ENCODE measurements around the gene SLC35E4.

SLC35E4 gene

GRCh38 chr22:30650508-30651116 is 15.0 kb downstream of the SLC35E4 start:
- H3K4me2 ChIP-seq (ENCODE audit: insufficient read depth, low read length), result no peak overlapping the region
- H3K4me1 ChIP-seq (ENCODE audit: insufficient read depth, low read length), result no peaks in the 10 kb centered on the region
- DNase-seq (no peak), ATAC-seq (ENCODE audit: insufficient read depth, low read depth) (no peak)
- no peak overlapping the region for H3K27ac ChIP-seq (ENCODE audit: low read length)
- TF ChIP-seq, protein P1, sequence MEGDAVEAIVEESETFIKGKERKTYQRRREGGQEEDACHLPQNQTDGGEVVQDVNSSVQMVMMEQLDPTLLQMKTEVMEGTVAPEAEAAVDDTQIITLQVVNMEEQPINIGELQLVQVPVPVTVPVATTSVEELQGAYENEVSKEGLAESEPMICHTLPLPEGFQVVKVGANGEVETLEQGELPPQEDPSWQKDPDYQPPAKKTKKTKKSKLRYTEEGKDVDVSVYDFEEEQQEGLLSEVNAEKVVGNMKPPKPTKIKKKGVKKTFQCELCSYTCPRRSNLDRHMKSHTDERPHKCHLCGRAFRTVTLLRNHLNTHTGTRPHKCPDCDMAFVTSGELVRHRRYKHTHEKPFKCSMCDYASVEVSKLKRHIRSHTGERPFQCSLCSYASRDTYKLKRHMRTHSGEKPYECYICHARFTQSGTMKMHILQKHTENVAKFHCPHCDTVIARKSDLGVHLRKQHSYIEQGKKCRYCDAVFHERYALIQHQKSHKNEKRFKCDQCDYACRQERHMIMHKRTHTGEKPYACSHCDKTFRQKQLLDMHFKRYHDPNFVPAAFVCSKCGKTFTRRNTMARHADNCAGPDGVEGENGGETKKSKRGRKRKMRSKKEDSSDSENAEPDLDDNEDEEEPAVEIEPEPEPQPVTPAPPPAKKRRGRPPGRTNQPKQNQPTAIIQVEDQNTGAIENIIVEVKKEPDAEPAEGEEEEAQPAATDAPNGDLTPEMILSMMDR (IDR thresholded peaks at IDR 0.05; ENCODE audit: borderline replicate concordance, extremely low read depth, low read length, poor library complexity, severe bottlenecking), result no peak
- no peak for TF ChIP-seq EZH2 (IDR thresholded peaks at IDR 0.05; ENCODE audit: borderline replicate concordance, low read depth, low read length, severe bottlenecking)
- no peaks in the 10 kb centered on the region for H3K27me3 ChIP-seq (ENCODE audit: insufficient read depth, low read length, poor library complexity)
- no peak overlapping the region for H3K9ac ChIP-seq (ENCODE audit: low read depth, low read length)
- H4K20me1 ChIP-seq (ENCODE audit: insufficient read depth, low read length), result no peaks in the 10 kb centered on the region
- H3K4me3 ChIP-seq (ENCODE audit: low read depth in 1 of 2, low read length in 2 of 2), result no peak overlapping the region
- no peaks in the 10 kb centered on the region for H3K9me3 ChIP-seq (ENCODE audit: insufficient read depth, low read length, severe bottlenecking)
- no peaks in the 10 kb centered on the region for H3K79me2 ChIP-seq (ENCODE audit: insufficient read depth, low read length)
- no peaks in the 10 kb centered on the region for H3K36me3 ChIP-seq (ENCODE audit: insufficient read depth, low read length)
- H2AFZ ChIP-seq (ENCODE audit: low read depth, low read length), result no peak overlapping the region

DNA sequence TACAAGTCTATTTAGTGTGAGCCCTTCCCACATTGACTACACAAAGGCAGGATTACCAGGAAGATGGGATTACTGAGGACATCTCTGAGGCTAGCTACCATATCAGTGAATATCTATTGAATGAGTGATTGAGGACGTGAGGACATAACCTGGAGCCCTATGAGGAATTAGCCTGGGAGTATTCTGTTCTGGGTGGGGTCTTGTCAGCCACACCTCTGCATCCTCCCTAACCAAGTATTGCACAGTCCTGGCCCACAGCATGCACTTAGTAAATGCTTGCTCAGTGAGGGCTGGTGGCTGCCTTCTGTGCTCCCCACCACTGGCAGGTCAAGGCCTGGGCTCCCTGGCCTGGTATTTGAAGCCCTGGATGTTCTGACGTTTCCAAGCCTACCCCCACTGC is 17.3 kb downstream of the SLC35E4 start:
- Histone ChIP-seq H3K9ac (ENCODE audit: low read depth, low read length) (no peak overlapping the region), H2AFZ (ENCODE audit: low read depth, low read length) (no peak overlapping the region), H3K36me3 (ENCODE audit: insufficient read depth, low read length) (no peaks in the 10 kb centered on the region), H3K4me1 (ENCODE audit: insufficient read depth, low read length) (no peaks in the 10 kb centered on the region), H3K9me3 (ENCODE audit: insufficient read depth, low read length, severe bottlenecking) (no peaks in the 10 kb centered on the region), H3K79me2 (ENCODE audit: insufficient read depth, low read length) (no peaks in the 10 kb centered on the region), H3K27ac (ENCODE audit: low read length) (no peak overlapping the region), H3K4me3 (ENCODE audit: low read depth in 1 of 2, low read length in 2 of 2) (no peak overlapping the region), H4K20me1 (ENCODE audit: insufficient read depth, low read length) (no peaks in the 10 kb centered on the region), H3K27me3 (ENCODE audit: insufficient read depth, low read length, poor library complexity) (no peaks in the 10 kb centered on the region), H3K4me2 (ENCODE audit: insufficient read depth, low read length) (no peak overlapping the region)
- DNase-seq, result no peak
- no peak for ATAC-seq (ENCODE audit: insufficient read depth, low read depth)
- TF ChIP-seq, protein P1 (IDR thresholded peaks at IDR 0.05; ENCODE audit: borderline replicate concordance, extremely low read depth, low read length, poor library complexity, severe bottlenecking), result no peak
- no peak for TF ChIP-seq EZH2 (IDR thresholded peaks at IDR 0.05; ENCODE audit: borderline replicate concordance, low read depth, low read length, severe bottlenecking)

DNA sequence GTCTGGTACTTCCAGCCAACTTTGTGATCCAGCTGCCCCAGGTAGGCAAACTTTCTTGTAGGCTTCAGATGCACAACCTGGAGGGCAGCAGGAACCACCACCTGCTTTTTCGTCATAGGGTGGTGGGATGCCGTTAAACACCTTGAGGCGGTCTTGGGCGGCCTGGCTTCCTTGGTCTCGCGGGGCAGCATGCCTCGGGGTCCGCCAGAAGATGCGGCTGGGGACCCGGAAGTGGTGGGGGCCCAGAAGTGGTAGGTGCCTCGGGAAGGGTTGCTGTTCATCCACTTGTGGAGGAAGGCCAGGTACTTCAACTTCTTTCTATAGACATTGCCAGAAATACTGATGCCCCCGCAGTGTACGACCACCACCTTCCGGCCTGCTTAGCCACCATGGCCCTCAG is 18.8 kb downstream of the SLC35E4 start:
- no peaks in the 10 kb centered on the region for H3K79me2 ChIP-seq (ENCODE audit: insufficient read depth, low read length)
- H3K4me3 ChIP-seq (ENCODE audit: low read depth in 1 of 2, low read length in 2 of 2), result no peak overlapping the region
- no peak overlapping the region for H3K27ac ChIP-seq (ENCODE audit: low read length)
- no peaks in the 10 kb centered on the region for H3K9me3 ChIP-seq (ENCODE audit: insufficient read depth, low read length, severe bottlenecking)
- H3K9ac ChIP-seq (ENCODE audit: low read depth, low read length), result no peak overlapping the region
- H3K4me1 ChIP-seq (ENCODE audit: insufficient read depth, low read length), result no peaks in the 10 kb centered on the region
- DNase-seq (no peak), ATAC-seq (ENCODE audit: insufficient read depth, low read depth) (no peak)
- no peak overlapping the region for H3K4me2 ChIP-seq (ENCODE audit: insufficient read depth, low read length)
- no peaks in the 10 kb centered on the region for H3K36me3 ChIP-seq (ENCODE audit: insufficient read depth, low read length)
- H2AFZ ChIP-seq (ENCODE audit: low read depth, low read length), result no peak overlapping the region
- TF ChIP-seq, protein P1 (IDR thresholded peaks at IDR 0.05; ENCODE audit: borderline replicate concordance, extremely low read depth, low read length, poor library complexity, severe bottlenecking), result no peak
- TF ChIP-seq EZH2 (IDR thresholded peaks at IDR 0.05; ENCODE audit: borderline replicate concordance, low read depth, low read length, severe bottlenecking), result no peak
- no peaks in the 10 kb centered on the region for H4K20me1 ChIP-seq (ENCODE audit: insufficient read depth, low read length)
- no peaks in the 10 kb centered on the region for H3K27me3 ChIP-seq (ENCODE audit: insufficient read depth, low read length, poor library complexity)
